HepG2 (cell line): ENCODE results near the gene C5orf34. TPM values are rescaled to one million over a fixed set of nuclear protein-coding genes. Genes with fewer than 3 reads are reported as not detected.
A peak's percentile ranks its signal among the peaks of the same experiment; 100 is the strongest.

Experiments used
- ATAC-seq: fragments of 200-7000 bp; cut with Tn5 transposase; 3 replicates; pipeline ENCODE4 v1.9.1; 2020; ENCODE audit warnings: mild to moderate bottlenecking, moderate library complexity
- BruUV-seq: library from RNA; stranded (reverse); fragments of 400-500 nt; replicated peaks from 2 replicates; lab custom pipeline; 2021; lab: Mats Ljungman, UMichigan
- CTCF ChIA-PET: fragments of 300-600 bp; formaldehyde crosslinking; extraction: SDS; loops from one replicate; lab custom pipeline; 2021; ENCODE audit warnings: low total read pairs, inconsistent platforms, low intra/inter-chr PET ratio; lab: Yijun Ruan, JAX
- POLR2A ChIA-PET: fragments of 350-600 bp; sonication (Branson Sonifier 250); formaldehyde crosslinking; loops from one replicate; lab custom pipeline; 2020; ENCODE audit warnings: antibody characterized with exemption, inconsistent platforms; lab: Yijun Ruan, JAX
- DNase-seq: peaks from one replicate; pipeline ENCODE4 v3.0.0-alpha.2; 2015; ENCODE audit warnings: low spot score
- FAIRE-seq: peaks from 3 replicates; lab custom pipeline; 2011; peaks lifted over from hg19 to GRCh38; lab: Jason Lieb, UNC
- H2AFZ ChIP-seq: one replicate; pipeline ENCODE4 v1.6.1; 2011; ENCODE audit warnings: low read length, inconsistent platforms
- H3K27ac ChIP-seq: fragments of 300-600 bp; 3 replicates; pipeline ENCODE4 v1.8.0; 2011; ENCODE audit warnings: mixed run types, mild to moderate bottlenecking, mixed read lengths, low read length, inconsistent platforms; ENCODE audit not compliant: insufficient read depth; ENCODE audit errors: extremely low read length
- H3K27me3 ChIP-seq, 2 experiments: fragments of 200-600 bp in 1 of 2; 2 replicates in 1 of 2; 3 replicates in 1 of 2; pipeline versions ENCODE4 v1.6.0 to v1.8.0; 2011; ENCODE audit warnings: low read length in 2 of 2, mild to moderate bottlenecking in 2 of 2, moderate library complexity in 2 of 2, inconsistent platforms in 1 of 2; ENCODE audit not compliant: insufficient read depth in 2 of 2, control insufficient read depth in 1 of 2
- H3K36me3 ChIP-seq, 2 experiments: fragments of 200-600 bp in 1 of 2; replicated peaks in 1 of 2; 2 replicates in 1 of 2; 3 replicates in 1 of 2; pipeline versions ENCODE4 v1.5.1 to v1.8.0; 2011; ENCODE audit warnings: low read length in 2 of 2, inconsistent platforms in 1 of 2; ENCODE audit not compliant: insufficient read depth in 2 of 2, control insufficient read depth in 1 of 2
- H3K4me1 ChIP-seq: 2 replicates; pipeline ENCODE4 v1.5.1; 2012; ENCODE audit warnings: low read length, inconsistent platforms; ENCODE audit not compliant: insufficient read depth
- H3K4me2 ChIP-seq: 2 replicates; pipeline ENCODE4 v1.6.0; 2011; ENCODE audit warnings: low read depth, low read length, inconsistent platforms
- H3K4me3 ChIP-seq, 3 experiments: fragments of 200-600 bp in 1 of 3; sonication (generic), shearing (Covaris generic) in 1 of 3; replicated peaks in 1 of 3; 2 replicates each; pipeline ENCODE4 v1.5.1; 2011 to 2016; ENCODE audit warnings: low read length in 3 of 3, inconsistent platforms in 2 of 3, low read depth in 2 of 3, mild to moderate bottlenecking in 2 of 3, control low read depth in 1 of 3, mixed read lengths in 1 of 3; ENCODE audit not compliant: insufficient read depth in 1 of 3
- H3K79me2 ChIP-seq: one replicate; pipeline ENCODE4 v1.6.1; 2011; ENCODE audit warnings: low read length, inconsistent platforms; ENCODE audit not compliant: insufficient read depth
- H3K9ac ChIP-seq: 2 replicates; pipeline ENCODE4 v1.6.0; 2011; ENCODE audit warnings: mild to moderate bottlenecking, low read depth, low read length, inconsistent platforms; ENCODE audit not compliant: insufficient read depth
- H3K9me3 ChIP-seq: 2 replicates; pipeline ENCODE4 v1.5.1; 2012; ENCODE audit warnings: mild to moderate bottlenecking, low read length
- H4K20me1 ChIP-seq: 2 replicates; pipeline ENCODE4 v1.6.0; 2011; ENCODE audit warnings: inconsistent platforms, mild to moderate bottlenecking, low read length, moderate library complexity; ENCODE audit not compliant: insufficient read depth
- CEBPB ChIP-seq: IDR thresholded peaks from 2 replicates; pipeline ENCODE4 v1.6.1; 2011; ENCODE audit warnings: low read depth, low read length, improper control_type of control experiment, borderline replicate concordance
- KLF9 ChIP-seq: IDR thresholded peaks from 2 replicates; pipeline ENCODE4 v1.6.1; 2016; ENCODE audit warnings: low read depth
- MED13 ChIP-seq: sonication (generic); formaldehyde crosslinking; IDR thresholded peaks from 2 replicates; pipeline ENCODE4 v1.5.0; 2020; ENCODE audit warnings: missing genetic modification reagents
- SETDB1 ChIP-seq: sonication (generic); formaldehyde crosslinking; IDR thresholded peaks from 2 replicates; pipeline ENCODE4 v1.5.1; 2020; ENCODE audit warnings: missing genetic modification reagents, mild to moderate bottlenecking, borderline replicate concordance
- WIZ ChIP-seq: sonication (generic); formaldehyde crosslinking; IDR thresholded peaks from 2 replicates; pipeline ENCODE4 v1.5.1; 2020; ENCODE audit warnings: mild to moderate bottlenecking, missing genetic modification reagents
- ZNF350 ChIP-seq: sonication (generic); formaldehyde crosslinking; IDR thresholded peaks from 2 replicates; pipeline ENCODE4 v1.4.0; 2020; ENCODE audit warnings: mild to moderate bottlenecking, low read depth, missing genetic modification reagents, borderline replicate concordance
- ZNF430 ChIP-seq: sonication (generic); formaldehyde crosslinking; IDR thresholded peaks from 2 replicates; pipeline ENCODE4 v1.9.0; 2021; ENCODE audit warnings: mild to moderate bottlenecking, missing genetic modification reagents
- WGBS: methylation state at CpG from one replicate; pipeline ENCODE4 v1.1.6; 2017; ENCODE audit warnings: low lambda C conversion rate; 5-methylcytosine and 5-hydroxymethylcytosine counted together
- in situ Hi-C: cut with HindIII; loops from 2 replicates; pipeline ENCODE4 v1.10.0; 2017; ENCODE audit warnings: low pct_unique_long_range_greater_than_20kb; ENCODE audit not compliant: extremely low pct_ligation_motif_present
- intact Hi-C: fragments of 100-400 bp; cut with micrococcal nuclease; formaldehyde crosslinking; loops from one replicate; pipeline ENCODE4 v1.10.0; 2022; ENCODE audit not compliant: unreplicated experiment
- polyA plus RNA-seq, 8 experiments: library from polyadenylated mRNA; depleted of rRNA in 3 of 8; stranded (reverse) in 7 of 8; unstranded in 1 of 8; fragments of >200 nt; fragmentation: Illumina TruSeq in 4 of 8; extraction: Trizol in 4 of 8; gene quantifications; 2 replicates each; pipeline versions ENCODE4 v1.2.1 to v1.2.3, GENCODE V29; 2011 to 2016; ENCODE audit warnings: low read depth in 4 of 8, missing spikeins in 1 of 8, mixed read lengths in 1 of 8; ENCODE audit not compliant: insufficient read depth in 1 of 8
- total RNA-seq, 5 experiments: library from RNA; depleted of rRNA; stranded (reverse); fragments of >200 nt; fragmentation: Illumina TruSeq; extraction: Trizol; gene quantifications; 2 replicates each; pipeline ENCODE4 v1.2.3, GENCODE V29; 2016; ENCODE audit warnings: low read depth in 1 of 5
- TF ChIP-seq, protein P1 (sequence below): sonication (generic); formaldehyde crosslinking; IDR thresholded peaks from 2 replicates; pipeline ENCODE4 v1.5.0; 2020; ENCODE audit warnings: mild to moderate bottlenecking, missing genetic modification reagents
- TF ChIP-seq, protein P2 (sequence below): IDR thresholded peaks from 2 replicates; pipeline ENCODE4 v1.6.1; 2012; ENCODE audit warnings: inconsistent platforms
- TF ChIP-seq, protein P3 (sequence below), 2 experiments: sonication (generic) in 1 of 2; formaldehyde crosslinking in 1 of 2; IDR thresholded peaks; 2 replicates each; pipeline versions ENCODE4 v1.4.0 to v1.6.1; 2018 to 2020; ENCODE audit warnings: missing genetic modification reagents in 2 of 2, borderline replicate concordance in 1 of 2, low read depth in 1 of 2, mild to moderate bottlenecking in 1 of 2, missing biosample characterization in 1 of 2

Gene C5orf34
- total and polyA plus RNA-seq, 2 of the 13 experiments (the other 11 are each of a cell fraction or from before 2014, with no cell fraction given) = 3.2 to 6.4 TPM

DNA sequence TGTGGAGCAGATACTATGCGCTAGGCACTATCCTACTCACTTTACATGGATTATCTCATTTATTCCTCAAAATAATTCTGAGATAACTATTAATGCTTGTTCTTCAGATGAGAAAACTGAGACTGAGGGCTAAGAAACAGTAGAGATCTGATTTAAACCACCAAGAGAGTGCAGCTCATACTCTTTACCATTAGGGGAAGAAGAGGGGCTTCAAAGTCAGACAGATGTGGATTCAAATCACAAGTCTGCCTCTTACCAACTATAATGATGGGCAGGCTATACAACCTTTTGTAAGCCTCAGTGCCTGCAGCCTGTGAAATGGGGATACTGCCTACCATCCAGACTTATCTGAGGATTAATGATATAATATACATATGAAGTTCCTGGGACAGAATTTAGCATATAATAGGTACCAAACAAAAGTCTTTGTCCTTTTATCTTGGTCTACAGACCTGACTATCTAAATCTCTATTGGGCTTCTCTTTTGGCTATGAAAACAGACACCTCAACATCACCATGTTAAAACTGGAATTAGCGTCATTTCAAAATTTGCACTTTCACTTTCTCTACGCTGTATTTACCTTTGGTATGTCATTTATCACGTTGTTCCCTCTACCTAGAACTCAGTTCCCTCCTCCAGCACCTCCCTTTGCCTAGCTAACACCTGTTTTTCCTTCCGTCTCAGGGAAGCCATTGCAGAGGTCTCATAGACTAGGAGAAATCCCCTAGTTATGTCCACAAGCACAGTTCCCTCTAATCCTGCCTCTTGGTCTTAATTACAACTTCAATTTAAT lies 17.4 kb downstream of the C5orf34 start (continued):
- TF ChIP-seq WIZ (CRISPR knock-in tag) (no peak), SETDB1 (CRISPR knock-in tag) (no peak), ZNF430 (no peak), KLF9 (CRISPR knock-in tag) (no peak), MED13 (CRISPR knock-in tag) (no peak)
- TF ChIP-seq, protein P1, sequence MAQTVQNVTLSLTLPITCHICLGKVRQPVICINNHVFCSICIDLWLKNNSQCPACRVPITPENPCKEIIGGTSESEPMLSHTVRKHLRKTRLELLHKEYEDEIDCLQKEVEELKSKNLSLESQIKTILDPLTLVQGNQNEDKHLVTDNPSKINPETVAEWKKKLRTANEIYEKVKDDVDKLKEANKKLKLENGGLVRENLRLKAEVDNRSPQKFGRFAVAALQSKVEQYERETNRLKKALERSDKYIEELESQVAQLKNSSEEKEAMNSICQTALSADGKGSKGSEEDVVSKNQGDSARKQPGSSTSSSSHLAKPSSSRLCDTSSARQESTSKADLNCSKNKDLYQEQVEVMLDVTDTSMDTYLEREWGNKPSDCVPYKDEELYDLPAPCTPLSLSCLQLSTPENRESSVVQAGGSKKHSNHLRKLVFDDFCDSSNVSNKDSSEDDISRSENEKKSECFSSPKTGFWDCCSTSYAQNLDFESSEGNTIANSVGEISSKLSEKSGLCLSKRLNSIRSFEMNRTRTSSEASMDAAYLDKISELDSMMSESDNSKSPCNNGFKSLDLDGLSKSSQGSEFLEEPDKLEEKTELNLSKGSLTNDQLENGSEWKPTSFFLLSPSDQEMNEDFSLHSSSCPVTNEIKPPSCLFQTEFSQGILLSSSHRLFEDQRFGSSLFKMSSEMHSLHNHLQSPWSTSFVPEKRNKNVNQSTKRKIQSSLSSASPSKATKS (CRISPR knock-in tag) = no peak
- TF ChIP-seq, protein P2, sequence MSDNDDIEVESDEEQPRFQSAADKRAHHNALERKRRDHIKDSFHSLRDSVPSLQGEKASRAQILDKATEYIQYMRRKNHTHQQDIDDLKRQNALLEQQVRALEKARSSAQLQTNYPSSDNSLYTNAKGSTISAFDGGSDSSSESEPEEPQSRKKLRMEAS = no peak

DNA sequence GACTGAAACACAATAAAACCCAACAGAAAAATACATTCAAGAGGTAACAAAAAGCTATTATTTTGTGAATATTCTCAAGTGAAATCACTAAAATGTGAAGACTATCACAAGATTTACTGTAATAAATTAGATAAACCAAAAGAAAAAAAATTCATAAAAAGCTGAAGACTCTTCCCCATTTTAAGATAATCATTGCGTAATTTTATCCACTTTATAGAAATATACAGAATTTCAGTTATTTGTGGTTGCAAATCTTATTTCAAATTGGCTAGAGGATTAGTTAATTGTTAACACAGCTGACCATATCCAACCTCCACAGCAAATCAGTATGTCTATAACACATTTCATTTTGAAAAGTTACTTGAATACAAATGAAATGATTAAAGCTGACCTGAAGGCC lies 23.6 kb downstream of the C5orf34 start:
- no peak overlapping the region for H3K4me3 ChIP-seq
- ChIA-PET CTCF (no interaction called here), POLR2A (no interaction called here)
- WGBS = 98% methylated on average over 1 of the region's 1 CpG
- H3K4me1 ChIP-seq = peaks cover 2% of the 10 kb centered on the region; the same call in 1 of the 2 replicates
- no peaks in the 10 kb centered on the region for H4K20me1 ChIP-seq
- BruUV-seq = no TSS peak
- in situ Hi-C loops = no loop called here
- no peaks in the 10 kb centered on the region for H3K79me2 ChIP-seq
- H3K27me3 ChIP-seq = no peaks in the 10 kb centered on the region
- TF ChIP-seq ZNF350 (CRISPR knock-in tag) = no peak
- TF ChIP-seq, protein P3, sequence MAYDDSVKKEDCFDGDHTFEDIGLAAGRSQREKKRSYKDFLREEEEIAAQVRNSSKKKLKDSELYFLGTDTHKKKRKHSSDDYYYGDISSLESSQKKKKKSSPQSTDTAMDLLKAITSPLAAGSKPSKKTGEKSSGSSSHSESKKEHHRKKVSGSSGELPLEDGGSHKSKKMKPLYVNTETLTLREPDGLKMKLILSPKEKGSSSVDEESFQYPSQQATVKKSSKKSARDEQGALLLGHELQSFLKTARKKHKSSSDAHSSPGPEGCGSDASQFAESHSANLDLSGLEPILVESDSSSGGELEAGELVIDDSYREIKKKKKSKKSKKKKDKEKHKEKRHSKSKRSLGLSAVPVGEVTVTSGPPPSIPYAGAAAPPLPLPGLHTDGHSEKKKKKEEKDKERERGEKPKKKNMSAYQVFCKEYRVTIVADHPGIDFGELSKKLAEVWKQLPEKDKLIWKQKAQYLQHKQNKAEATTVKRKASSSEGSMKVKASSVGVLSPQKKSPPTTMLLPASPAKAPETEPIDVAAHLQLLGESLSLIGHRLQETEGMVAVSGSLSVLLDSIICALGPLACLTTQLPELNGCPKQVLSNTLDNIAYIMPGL (CRISPR knock-in tag; IDR thresholded peaks at IDR 0.05; ENCODE audit: borderline replicate concordance in 1 of 2, low read depth in 1 of 2) = no peak
- peak; percentile 50; the same call in 1 of the 2 replicates for TF ChIP-seq CEBPB
- H2AFZ ChIP-seq = no peak overlapping the region
- H3K9me3 ChIP-seq = no peaks in the 10 kb centered on the region
- H3K4me2 ChIP-seq = no peak overlapping the region
- no peaks in the 10 kb centered on the region; a peak in 1 of 5 replicates for H3K36me3 ChIP-seq
- no peak overlapping the region for H3K27ac ChIP-seq
- no peak overlapping the region for H3K9ac ChIP-seq
- no peak for ATAC-seq
- intact Hi-C loops = no loop called here
- no peak for DNase-seq
- FAIRE-seq = no peak
